NCI-H748 (cell line): ENCODE data around the gene LRCH1.

Experiments
- DNase-seq: peaks from one replicate; lab custom pipeline; 2025; ENCODE audit not compliant: unreplicated experiment; lab: John Stamatoyannopoulos, UW

LRCH1 gene

DNA sequence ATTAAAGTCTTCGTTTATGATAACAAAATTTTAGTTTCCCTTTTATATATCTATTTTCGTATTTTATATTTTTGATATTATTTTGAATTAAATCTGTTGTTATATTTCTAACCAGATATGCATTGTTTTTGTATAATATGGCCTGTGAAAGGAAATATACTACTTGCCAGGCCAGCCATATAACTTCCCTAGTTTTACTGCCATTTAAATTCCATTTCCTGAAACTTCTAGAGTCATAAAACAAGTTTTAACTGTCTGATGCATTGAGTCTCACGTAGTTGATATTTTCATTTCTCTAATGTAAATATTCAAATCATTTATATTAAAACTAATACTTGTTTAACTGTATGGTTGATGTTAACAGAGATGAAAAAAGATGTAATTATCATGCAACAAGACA is 230.5 kb downstream of the LRCH1 start:
- no peak for DNase-seq

DNA sequence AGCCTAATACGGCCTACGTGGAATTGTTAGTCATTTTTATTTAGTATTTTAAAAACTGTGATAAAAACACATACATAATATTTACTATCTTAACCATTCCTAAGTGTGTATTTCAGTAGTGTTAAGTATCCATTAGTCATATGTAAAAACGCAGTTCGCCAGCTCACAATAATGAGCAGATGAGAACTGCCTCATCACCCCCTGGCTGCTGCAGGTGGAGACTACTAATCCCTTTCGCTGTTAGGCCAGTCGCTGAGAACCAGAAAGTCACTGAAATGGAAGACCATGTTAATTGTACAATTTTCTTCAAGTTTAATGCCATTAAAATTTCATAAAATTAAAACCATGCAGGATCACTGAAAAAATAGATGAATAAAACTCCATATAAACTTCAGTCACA is 242.4 kb downstream of the LRCH1 start:
- DNase-seq: no peak

DNA sequence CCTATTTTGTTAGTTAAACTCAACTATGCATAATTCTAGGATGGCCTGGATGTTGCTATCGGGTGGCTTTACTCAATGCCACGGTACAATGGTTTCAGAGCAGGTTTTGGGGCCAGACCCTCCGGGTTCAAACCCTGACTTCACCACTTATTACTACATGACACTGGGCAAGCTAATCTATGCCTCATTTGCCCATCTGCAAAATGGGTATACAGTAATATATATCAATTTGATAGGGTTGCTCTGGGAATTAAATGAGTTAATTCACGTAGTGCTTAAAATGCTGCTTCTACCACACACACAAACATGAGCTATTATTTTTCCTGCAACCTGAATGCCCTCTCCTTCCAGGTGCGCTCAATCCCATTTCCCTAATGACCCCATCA is 243.2 kb downstream of the LRCH1 start:
- no peak for DNase-seq

DNA sequence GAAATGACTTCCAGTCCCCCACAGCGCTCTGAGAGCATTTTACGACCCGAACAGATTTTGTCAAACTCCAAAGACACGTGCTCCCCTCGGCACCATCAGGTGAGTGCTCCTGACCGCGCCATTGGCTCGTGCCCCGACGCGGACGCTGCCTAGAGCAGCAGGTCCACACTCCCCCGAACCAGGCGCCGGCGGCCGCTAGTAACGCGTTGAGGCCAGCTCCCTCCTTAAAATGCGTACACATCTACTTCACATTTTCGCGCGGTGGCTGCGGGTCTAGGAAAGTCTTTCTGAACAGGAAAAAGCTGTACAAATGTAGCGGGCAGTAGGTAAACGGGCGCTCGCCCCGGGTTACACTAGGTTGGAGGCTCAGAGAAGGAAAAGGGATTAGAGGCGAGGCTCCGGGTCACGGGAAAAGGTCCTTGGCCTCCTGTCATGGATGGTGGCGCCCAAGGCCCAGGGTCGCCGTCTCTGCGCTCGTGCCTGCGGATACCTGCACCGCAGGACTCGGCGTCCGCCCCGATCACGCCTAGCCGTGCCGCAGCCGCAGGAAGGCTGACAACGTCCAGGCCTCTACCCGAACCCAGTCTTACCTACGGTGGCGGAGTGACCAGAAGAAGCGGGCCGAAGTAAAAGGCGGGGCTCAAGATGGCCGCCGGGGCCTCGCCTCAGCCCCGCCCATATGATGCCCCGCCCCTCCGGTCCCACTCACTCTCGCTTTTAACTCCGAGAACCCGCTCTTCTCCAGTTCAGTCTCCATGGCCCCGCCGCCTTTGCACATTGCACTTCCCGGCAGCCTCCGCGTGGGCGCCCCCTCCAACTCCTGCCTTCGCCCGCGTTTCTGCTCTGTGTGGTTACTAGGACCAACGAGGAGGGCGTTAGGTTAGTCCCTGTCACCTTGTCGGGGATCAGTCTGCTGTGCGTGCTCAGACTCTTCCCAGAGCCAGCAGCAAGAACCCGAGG is 243.8 kb downstream of the LRCH1 start, which contains the start of gene ESD:
Gene ESD (minus strand): TSS at position 647 of the 960 bp plus-strand sequence. CDS start 5,748 bp downstream, outside the sequence.
- DNase-seq: peak; percentile 93

DNA sequence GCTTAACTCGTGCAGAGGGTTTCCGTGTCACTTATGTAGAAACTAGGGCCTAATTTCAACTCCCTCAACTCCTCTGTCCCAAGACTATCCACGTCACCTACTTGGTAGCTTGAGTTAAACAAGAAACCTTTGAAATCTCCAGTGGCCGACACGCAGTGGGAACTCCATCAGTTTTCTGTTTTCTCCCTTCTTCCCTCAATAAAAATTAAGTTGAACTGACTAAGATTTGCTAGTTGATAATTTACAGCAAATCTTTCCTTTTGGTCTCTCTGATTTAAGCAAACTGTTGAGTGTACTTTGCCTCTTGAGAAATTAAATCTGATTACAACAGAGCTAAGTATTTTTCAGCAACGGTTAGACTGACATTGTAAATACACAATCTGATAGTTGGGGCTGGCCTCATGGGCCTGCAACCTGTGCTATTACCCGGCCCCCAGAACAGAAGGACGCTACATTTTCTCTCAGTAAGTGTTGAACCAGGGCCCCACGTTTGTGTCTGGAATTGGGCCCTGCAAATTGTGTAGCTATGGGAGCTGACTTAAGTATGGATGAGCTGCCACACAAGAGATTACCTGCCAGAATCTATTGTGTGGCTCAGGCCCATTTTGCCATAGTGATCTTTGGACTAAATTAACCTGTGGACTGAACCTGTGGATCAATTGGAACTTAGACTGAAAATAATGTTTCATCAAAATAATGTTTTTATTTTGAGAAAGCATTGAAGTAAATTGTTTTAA is 244.7 kb downstream of the LRCH1 start:
- DNase-seq: no peak

DNA sequence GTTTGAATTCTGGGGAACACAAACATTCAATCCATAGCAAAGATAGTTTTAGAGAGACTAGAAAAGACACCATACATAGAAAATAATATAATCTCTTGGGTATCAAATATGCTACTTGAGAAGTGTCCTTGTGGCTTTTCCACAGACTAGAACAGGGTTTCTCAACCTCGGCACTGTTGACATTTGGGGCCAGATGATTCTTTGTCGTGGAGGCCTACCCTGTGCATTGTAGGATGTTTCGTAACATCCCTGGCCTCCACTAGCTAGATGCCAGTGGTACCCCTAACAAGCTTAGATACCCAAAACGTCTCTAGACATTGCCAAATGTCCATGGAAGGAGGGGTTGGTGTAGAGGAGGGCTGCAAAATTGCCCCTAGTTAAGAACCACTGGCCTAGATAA is 246.2 kb downstream of the LRCH1 start:
- DNase-seq: no peak

DNA sequence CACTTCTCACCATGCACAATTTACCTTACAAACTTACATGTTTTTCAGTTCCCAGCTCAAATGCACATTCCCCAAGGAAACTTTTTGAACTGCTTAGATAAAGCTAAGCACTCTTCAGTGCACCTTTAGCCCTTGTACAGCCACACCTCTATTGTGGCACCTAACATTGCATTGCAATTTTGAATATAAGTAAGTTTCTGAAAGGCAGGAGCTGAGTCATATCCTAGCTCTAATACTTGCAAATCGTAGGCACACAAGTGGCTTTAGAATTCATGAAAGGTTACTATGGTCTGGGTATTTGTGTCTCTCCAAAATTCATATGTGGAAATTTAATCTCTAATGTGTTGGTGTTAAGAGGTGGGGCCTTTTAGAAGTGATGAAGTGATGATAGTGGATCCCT is 248.9 kb downstream of the LRCH1 start:
- DNase-seq: no peak
